A673 (cell line): Measurements from ENCODE around the gene VPS8.

Experiments used
- CTCF ChIP-seq: fragments of 300-800, 200-600 bp; sonication (generic); conservative IDR thresholded peaks from 2 replicates; pipeline ENCODE4 v1.5.1; 2017; ENCODE audit warnings: low read depth, mild to moderate bottlenecking, antibody characterized with exemption, low read length, moderate library complexity, mixed read lengths
- EZH2 ChIP-seq: fragments of 200-600 bp; sonication (generic); IDR thresholded peaks from 2 replicates; pipeline ENCODE4 v1.6.1; 2017; ENCODE audit warnings: borderline replicate concordance, low read depth, mild to moderate bottlenecking, mixed read lengths, antibody characterized with exemption, low read length; ENCODE audit not compliant: poor library complexity, severe bottlenecking

- peak; percentile 58 for TF ChIP-seq CTCF
- TF ChIP-seq EZH2, result no peak
Measured at GRCh38 chr3:184811999-184812661, at the start of gene VPS8.
